Pulmonary artery endothelial cell (primary cell): ENCODE data around the gene RAB37. TPM values are rescaled to one million over a fixed set of nuclear protein-coding genes. Genes with fewer than 3 reads are reported as not detected.

Source experiments
- DNase-seq: peaks from one replicate; pipeline ENCODE4 v3.0.0-alpha.2; 2011; ENCODE audit warnings: low read depth, low spot score
- total RNA-seq: library from RNA; depleted of rRNA; stranded (reverse); fragments of >200 nt; gene quantifications from 2 replicates; pipeline ENCODE4 v1.2.3, GENCODE V29; 2014

The RAB37 gene
- total RNA-seq, 1 donor from 2014 or later: 0.53 TPM

- no peak for DNase-seq
Measured at GRCh38 chr17:74760404-74761105, 23.5 kb downstream of the RAB37 start.

- DNase-seq: no peak
Measured at GRCh38 chr17:74761419-74761818, 24.4 kb downstream of the RAB37 start.

- DNase-seq: no peak
Measured at GRCh38 chr17:74761931-74762330, 24.9 kb downstream of the RAB37 start.

GRCh38 chr17:74763565-74764387 is 26.7 kb downstream of the RAB37 start:
- DNase-seq: no peak

- no peak for DNase-seq
Measured at GRCh38 chr17:74764751-74765286, 27.8 kb downstream of the RAB37 start.

GRCh38 chr17:74766413-74766812 is 29.4 kb downstream of the RAB37 start:
- DNase-seq: no peak

GRCh38 chr17:74767111-74767516 is 30.1 kb downstream of the RAB37 start:
- no peak for DNase-seq

GRCh38 chr17:74768069-74768762 is 31.2 kb downstream of the RAB37 start:
- DNase-seq: no peak

GRCh38 chr17:74768763-74769114 is 31.7 kb downstream of the RAB37 start:
- DNase-seq: no peak

GRCh38 chr17:74769266-74769855 is 32.3 kb downstream of the RAB37 start:
- DNase-seq: no peak

- DNase-seq: no peak
Measured at GRCh38 chr17:74769856-74770497, 32.9 kb downstream of the RAB37 start.

- DNase-seq: no peak
Measured at GRCh38 chr17:74770498-74771318, 33.7 kb downstream of the RAB37 start.

GRCh38 chr17:74771319-74771914 is 34.4 kb downstream of the RAB37 start:
- no peak for DNase-seq

GRCh38 chr17:74772053-74772452 is 35.0 kb downstream of the RAB37 start:
- DNase-seq: no peak

- DNase-seq: no peak
Measured at GRCh38 chr17:74773414-74773813, 36.4 kb downstream of the RAB37 start.

- DNase-seq: no peak
Measured at GRCh38 chr17:74773871-74774286, 36.8 kb downstream of the RAB37 start.

- DNase-seq: no peak
Measured at GRCh38 chr17:74775409-74776043, 38.5 kb downstream of the RAB37 start.

GRCh38 chr17:74776044-74776962 is 39.2 kb downstream of the RAB37 start, which contains the start of gene NAT9:
TSS of gene NAT9 (minus strand) at chr17:74776345. CDS start at chr17:74775698, 647 bp downstream.
- peak; percentile 78 for DNase-seq
